Brain microvascular endothelial cell (primary cell): Measurements from ENCODE around the gene GALNT16.

Experiments used
- DNase-seq: peaks from one replicate; pipeline ENCODE4 v3.0.0-alpha.2; 2020
- H3K27ac ChIP-seq: fragments of 250-450 bp; sonication (Bioruptor Pico); 2 replicates; pipeline ENCODE4 v1.5.1; 2020; ENCODE audit warnings: mild to moderate bottlenecking, moderate library complexity
- H3K27me3 ChIP-seq: fragments of 250-450 bp; sonication (Bioruptor Pico); replicated peaks from 2 replicates; pipeline ENCODE4 v1.5.1; 2020; ENCODE audit warnings: mild to moderate bottlenecking
- H3K36me3 ChIP-seq: fragments of 250-450 bp; sonication (Bioruptor Pico); replicated peaks from 2 replicates; pipeline ENCODE4 v1.5.1; 2020; ENCODE audit warnings: mild to moderate bottlenecking
- H3K4me3 ChIP-seq: 2 replicates; pipeline ENCODE4 v1.5.1; 2011; ENCODE audit warnings: low read depth, mild to moderate bottlenecking, control low read depth, low read length, moderate library complexity
- in situ Hi-C: cut with HindIII; loops from 2 replicates; pipeline ENCODE4 v1.10.0; 2017; ENCODE audit warnings: low sequenced_read_pairs, low pct_ligation_motif_present
- TF ChIP-seq, protein P1 (sequence below): IDR thresholded peaks from 2 replicates; pipeline ENCODE4 v1.5.1; 2011; ENCODE audit warnings: low read depth, mild to moderate bottlenecking, moderate library complexity, low read length, control low read depth, inconsistent platforms; ENCODE audit errors: missing control alignments

Gene GALNT16

DNA sequence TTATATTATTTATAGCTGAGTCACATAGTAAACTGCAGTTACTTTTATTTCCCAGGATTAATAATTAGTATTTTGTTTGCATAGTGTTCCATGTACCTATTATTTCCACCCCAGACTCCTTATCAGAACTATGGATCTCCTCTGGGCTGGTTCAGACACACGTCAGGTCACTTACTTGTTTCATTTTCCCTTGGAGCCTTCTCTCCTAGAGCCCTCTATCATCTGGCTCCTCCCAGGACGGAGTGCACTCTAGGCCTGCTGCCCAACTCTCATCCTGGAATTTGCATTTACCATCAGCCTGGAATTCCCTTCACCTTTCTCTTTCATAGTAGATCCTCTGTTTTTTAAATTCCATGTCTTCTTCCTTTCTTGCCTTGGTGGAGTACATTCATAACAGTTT lies 28.5 kb upstream of the GALNT16 start:
- H3K27ac ChIP-seq = no peak overlapping the region
- TF ChIP-seq, protein P1, sequence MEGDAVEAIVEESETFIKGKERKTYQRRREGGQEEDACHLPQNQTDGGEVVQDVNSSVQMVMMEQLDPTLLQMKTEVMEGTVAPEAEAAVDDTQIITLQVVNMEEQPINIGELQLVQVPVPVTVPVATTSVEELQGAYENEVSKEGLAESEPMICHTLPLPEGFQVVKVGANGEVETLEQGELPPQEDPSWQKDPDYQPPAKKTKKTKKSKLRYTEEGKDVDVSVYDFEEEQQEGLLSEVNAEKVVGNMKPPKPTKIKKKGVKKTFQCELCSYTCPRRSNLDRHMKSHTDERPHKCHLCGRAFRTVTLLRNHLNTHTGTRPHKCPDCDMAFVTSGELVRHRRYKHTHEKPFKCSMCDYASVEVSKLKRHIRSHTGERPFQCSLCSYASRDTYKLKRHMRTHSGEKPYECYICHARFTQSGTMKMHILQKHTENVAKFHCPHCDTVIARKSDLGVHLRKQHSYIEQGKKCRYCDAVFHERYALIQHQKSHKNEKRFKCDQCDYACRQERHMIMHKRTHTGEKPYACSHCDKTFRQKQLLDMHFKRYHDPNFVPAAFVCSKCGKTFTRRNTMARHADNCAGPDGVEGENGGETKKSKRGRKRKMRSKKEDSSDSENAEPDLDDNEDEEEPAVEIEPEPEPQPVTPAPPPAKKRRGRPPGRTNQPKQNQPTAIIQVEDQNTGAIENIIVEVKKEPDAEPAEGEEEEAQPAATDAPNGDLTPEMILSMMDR = no peak
- no peaks in the 10 kb centered on the region for H3K27me3 ChIP-seq
- peaks cover 7% of the 10 kb centered on the region for H3K36me3 ChIP-seq
- in situ Hi-C loops = no loop called here
- no peak overlapping the region for H3K4me3 ChIP-seq
- DNase-seq = no peak

DNA sequence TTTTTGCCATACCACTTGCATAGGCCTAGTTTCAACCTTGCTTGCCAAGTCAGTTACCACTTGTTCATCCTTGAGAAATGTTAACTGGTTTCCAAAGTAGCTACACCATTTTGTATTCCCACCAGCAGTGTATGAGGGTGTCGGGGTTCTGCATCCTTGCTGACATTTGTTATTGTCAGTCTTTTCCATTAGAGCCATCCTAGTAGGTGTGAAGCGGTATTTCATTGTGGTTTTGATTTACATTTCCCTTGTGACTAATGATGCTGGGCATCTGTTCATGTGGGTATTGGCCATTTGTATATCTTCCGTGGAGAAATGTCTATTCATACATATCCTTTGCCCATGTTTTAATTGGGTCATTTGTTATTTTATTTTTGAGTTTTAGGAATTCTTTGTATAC lies 27.6 kb upstream of the GALNT16 start:
- in situ Hi-C loops = no loop called here
- H3K27ac ChIP-seq = no peak overlapping the region
- no peaks in the 10 kb centered on the region for H3K27me3 ChIP-seq
- H3K4me3 ChIP-seq = no peak overlapping the region
- no peak for DNase-seq
- TF ChIP-seq, protein P1 = no peak
- H3K36me3 ChIP-seq = peaks cover 14% of the 10 kb centered on the region

- no peak for DNase-seq
- H3K4me3 ChIP-seq = no peak overlapping the region
- in situ Hi-C loops = no loop called here
- H3K36me3 ChIP-seq = peaks cover 27% of the 10 kb centered on the region
- TF ChIP-seq, protein P1 = no peak
- no peaks in the 10 kb centered on the region for H3K27me3 ChIP-seq
- no peak overlapping the region for H3K27ac ChIP-seq
These were observed 25.9 kb upstream of the GALNT16 start for GRCh38 chr14:69234106-69234505.

DNA sequence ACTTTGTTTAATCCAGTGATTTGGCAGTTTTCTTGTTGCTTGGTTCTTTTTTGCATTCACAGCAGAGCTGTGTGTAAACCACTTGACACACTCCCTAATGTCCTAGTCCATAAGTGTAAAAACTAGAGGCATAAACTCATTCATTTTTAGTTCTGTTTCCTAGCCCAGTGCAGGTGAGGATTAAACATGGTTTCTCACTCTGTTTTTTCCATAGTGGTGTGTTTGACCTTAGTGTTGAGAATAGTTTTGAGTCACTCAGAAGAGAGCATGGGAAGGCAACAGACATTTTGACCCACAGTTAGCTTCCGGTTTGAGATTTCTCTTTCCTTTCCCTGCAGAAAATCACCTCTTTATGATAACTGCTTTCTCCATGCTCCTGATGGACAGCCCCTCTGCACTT lies 24.2 kb upstream of the GALNT16 start:
- in situ Hi-C loops = no loop called here
- TF ChIP-seq, protein P1 = no peak
- Histone ChIP-seq H3K4me3 (no peak overlapping the region), H3K27ac (no peak overlapping the region), H3K27me3 (no peaks in the 10 kb centered on the region), H3K36me3 (peaks cover 27% of the 10 kb centered on the region)
- no peak for DNase-seq

- H3K36me3 ChIP-seq = peaks cover 25% of the 10 kb centered on the region
- no peaks in the 10 kb centered on the region for H3K27me3 ChIP-seq
- H3K27ac ChIP-seq = no peak overlapping the region
- no peak overlapping the region for H3K4me3 ChIP-seq
- TF ChIP-seq, protein P1 = no peak
- DNase-seq = no peak
- in situ Hi-C loops = no loop called here
These were observed 22.8 kb upstream of the GALNT16 start for GRCh38 chr14:69237142-69237541.

DNA sequence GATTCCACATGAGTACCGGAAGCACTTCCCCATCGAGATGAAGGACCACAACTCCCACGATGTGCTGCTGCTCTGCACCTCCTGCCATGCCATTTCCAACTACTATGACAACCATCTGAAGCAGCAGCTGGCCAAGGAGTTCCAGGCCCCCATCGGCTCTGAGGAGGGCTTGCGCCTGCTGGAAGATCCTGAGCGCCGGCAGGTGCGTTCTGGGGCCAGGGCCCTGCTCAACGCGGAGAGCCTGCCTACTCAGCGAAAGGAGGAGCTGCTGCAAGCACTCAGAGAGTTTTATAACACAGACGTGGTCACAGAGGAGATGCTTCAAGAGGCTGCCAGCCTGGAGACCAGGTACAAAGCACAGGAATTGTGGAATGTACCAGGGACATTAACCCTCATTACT lies 22.4 kb upstream of the GALNT16 start:
- in situ Hi-C loops = no loop called here
- H3K36me3 ChIP-seq = peaks cover 25% of the 10 kb centered on the region

More for the DNA sequence above, 22.4 kb upstream of the GALNT16 start:
- Histone ChIP-seq H3K4me3 (no peak overlapping the region), H3K27me3 (no peaks in the 10 kb centered on the region), H3K27ac (no peak overlapping the region)
- no peak for DNase-seq
- TF ChIP-seq, protein P1 = no peak
